ENCODE measurements around the gene UNK. TPM values are rescaled to one million over a fixed set of nuclear protein-coding genes. Genes with fewer than 3 reads are reported as not detected.

The UNK gene
- total and polyA plus RNA-seq, 10 donors = 19.0 to 53.8 (median 46.2) TPM

GRCh38 chr17:75848523-75849278 lies 64.1 kb downstream of the UNK start:
- Histone ChIP-seq H3K4me3 (peak overlapping the region in 4 of 8 donors; percentile 34 to 80 (median 42)), H3K27ac (peak overlapping the region; percentile 57 to 98 (median 96)), H3K4me1 (peaks cover 64 to 100% (median 96%) of the 10 kb centered on the region in 6 donors), H3K27me3 (replicated peaks in 1 of 7) (no peaks in the 10 kb centered on the region), H3K36me3 (peaks cover 2 to 81% (median 67%) of the 10 kb centered on the region in 6 donors), H3K9me3 (no peaks in the 10 kb centered on the region)
- 32 to 44% (median 39%) methylated on average over 15 to 16 of the region's 16 CpGs for WGBS, 5 donors
- TF ChIP-seq POLR2A (IDR thresholded peaks at IDR 0.05) = no peak
- peak; percentile 11 to 88 (median 77) for TF ChIP-seq CTCF (IDR thresholded peaks at IDR 0.05 in 8 of 11, conservative IDR thresholded peaks at IDR 0.05 in 3 of 11)
- TF ChIP-seq POLR2AphosphoS5 (IDR thresholded peaks at IDR 0.05) = peak; percentile 86 to 88 (median 86)
- intact Hi-C loops (cut with DNase I; ENCODE audit: low total_unique reads) = loop anchor here (5.0 kb wide), 1 partner anchor 71 kb away; a partner anchor contains a TSS
- DNase-seq = peak; percentile 94

DNA sequence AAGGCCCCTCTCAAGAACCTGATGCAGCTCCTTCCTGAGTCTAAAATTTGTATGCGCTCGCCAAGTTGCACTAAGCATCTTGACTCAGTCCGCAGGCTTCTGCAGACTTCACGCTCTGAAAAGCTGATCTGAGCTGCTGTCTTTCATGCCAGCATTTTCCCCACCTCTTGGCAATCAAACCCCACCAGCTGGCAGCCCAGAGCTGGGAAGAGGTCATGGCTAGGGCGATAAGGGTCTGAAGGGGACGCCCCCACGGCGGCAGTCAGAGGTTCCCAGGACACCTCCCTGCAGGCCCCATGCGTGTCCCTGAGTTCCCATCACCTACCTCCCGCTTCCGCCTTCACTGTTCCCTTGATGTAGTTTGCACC lies 64.7 kb downstream of the UNK start:
- H3K9me3 ChIP-seq = no peaks in the 10 kb centered on the region
- H3K27ac ChIP-seq = peak overlapping the region; percentile 57 to 98 (median 96)
- WGBS, 5 donors = 43 to 78% (median 72%) methylated on average over 10 to 11 of the region's 11 CpGs
- intact Hi-C loops (cut with DNase I; ENCODE audit: low total_unique reads) = loop anchor here (5.0 kb wide), 1 partner anchor 72 kb away; a partner anchor contains a TSS
- peak in 1 of 3 donors; percentile 2 for TF ChIP-seq POLR2AphosphoS5 (IDR thresholded peaks at IDR 0.05)
- TF ChIP-seq CTCF (IDR thresholded peaks at IDR 0.05 in 8 of 11, conservative IDR thresholded peaks at IDR 0.05 in 3 of 11) = no peak
- peaks cover 2 to 81% (median 67%) of the 10 kb centered on the region in 6 donors for H3K36me3 ChIP-seq
- H3K4me1 ChIP-seq = peaks cover 70 to 100% (median 97%) of the 10 kb centered on the region in 6 donors
- H3K27me3 ChIP-seq (replicated peaks in 1 of 7) = no peaks in the 10 kb centered on the region
- peak; percentile 76 for DNase-seq
- H3K4me3 ChIP-seq = peak overlapping the region in 1 of 8 donors; percentile 19

GRCh38 chr17:75849724-75850123 lies 65.1 kb downstream of the UNK start:
- no peaks in the 10 kb centered on the region for H3K9me3 ChIP-seq
- TF ChIP-seq CTCF (IDR thresholded peaks at IDR 0.05 in 8 of 11, conservative IDR thresholded peaks at IDR 0.05 in 3 of 11) (no peak), POLR2AphosphoS5 (IDR thresholded peaks at IDR 0.05) (peak in 2 of 3 donors; percentile 33), POLR2A (IDR thresholded peaks at IDR 0.05) (no peak)
- H3K4me1 ChIP-seq = peaks cover 69 to 100% (median 97%) of the 10 kb centered on the region in 6 donors
- peak overlapping the region; percentile 57 to 98 (median 96) for H3K27ac ChIP-seq
- WGBS, 5 donors = 64 to 74% (median 71%) methylated on average over 9 of the region's 9 CpGs
- peaks cover 2 to 81% (median 67%) of the 10 kb centered on the region in 6 donors for H3K36me3 ChIP-seq
- H3K4me3 ChIP-seq = peak overlapping the region in 1 of 8 donors; percentile 19
- DNase-seq = peak; percentile 77
- intact Hi-C loops (cut with DNase I; ENCODE audit: low total_unique reads) = loop anchor here (5.0 kb wide), 1 partner anchor 72 kb away; a partner anchor contains a TSS
- no peaks in the 10 kb centered on the region for H3K27me3 ChIP-seq (replicated peaks in 1 of 7)

Data from spleen (tissue), 11 donors.